ENCODE data around the gene EDARADD. TPM values are rescaled to one million over a fixed set of nuclear protein-coding genes. Genes with fewer than 3 reads are reported as not detected.

Gene EDARADD
- polyA plus RNA-seq, 1 donor (not counting 4 experiments of a cell fraction or from before 2014, with no cell fraction given), result 12.3 TPM

- Histone ChIP-seq H3K27ac (ENCODE audit: control insufficient read depth, insufficient read depth, low read length) (no peak overlapping the region), H3K9me1 (ENCODE audit: control insufficient read depth, extremely low read depth, insufficient read depth, low read length) (no peaks in the 10 kb centered on the region), H3K79me2 (ENCODE audit: control insufficient read depth, insufficient read depth, low read length) (no peaks in the 10 kb centered on the region), H4K20me1 (ENCODE audit: control insufficient read depth, extremely low read depth, insufficient read depth, low read length) (no peaks in the 10 kb centered on the region), H3K9ac (ENCODE audit: control insufficient read depth, extremely low read depth, insufficient read depth, low read length) (no peak overlapping the region), H3K4me3 (ENCODE audit: control insufficient read depth in 2 of 3, extremely low read depth in 1 of 3, insufficient read depth in 2 of 3, low read depth in 1 of 3, low read length in 3 of 3) (no peak overlapping the region), H3K9me3 (ENCODE audit: control insufficient read depth, low read depth, low read length) (no peaks in the 10 kb centered on the region), H3K36me3 (ENCODE audit: control insufficient read depth in 2 of 2, extremely low read depth in 1 of 2, insufficient read depth in 2 of 2, low read length in 2 of 2) (no peaks in the 10 kb centered on the region), H3K4me2 (ENCODE audit: control insufficient read depth, extremely low read depth, insufficient read depth, low read depth, low read length) (no peak overlapping the region), H3K27me3 (ENCODE audit: control insufficient read depth, extremely low read depth, insufficient read depth, low read length) (no peaks in the 10 kb centered on the region), H2AFZ (ENCODE audit: control insufficient read depth, low read length) (peak overlapping the region; percentile 42), H3K4me1 (ENCODE audit: control insufficient read depth, extremely low read depth, insufficient read depth, low read length) (peaks cover 4% of the 10 kb centered on the region)
- DNase-seq (ENCODE audit: low read depth, low spot score) (no peak), FAIRE-seq (no peak)
- no peak for TF ChIP-seq EZH2 (IDR thresholded peaks at IDR 0.05; ENCODE audit: low read length)
- no peak for TF ChIP-seq CTCF (optimal IDR thresholded peaks at IDR 0.05 in 1 of 3, IDR thresholded peaks at IDR 0.05 in 1 of 3, conservative IDR thresholded peaks at IDR 0.05 in 1 of 3; ENCODE audit: extremely low read depth in 1 of 3, insufficient read depth in 2 of 3, low read length in 3 of 3)
- dilution Hi-C loops (cut with MboI; ENCODE audit: extremely low pct_ligation_motif_present, low sequenced_read_pairs), result no loop called here
These were observed 113.1 kb downstream of the EDARADD start for GRCh38 chr1:236507022-236507700.

DNA sequence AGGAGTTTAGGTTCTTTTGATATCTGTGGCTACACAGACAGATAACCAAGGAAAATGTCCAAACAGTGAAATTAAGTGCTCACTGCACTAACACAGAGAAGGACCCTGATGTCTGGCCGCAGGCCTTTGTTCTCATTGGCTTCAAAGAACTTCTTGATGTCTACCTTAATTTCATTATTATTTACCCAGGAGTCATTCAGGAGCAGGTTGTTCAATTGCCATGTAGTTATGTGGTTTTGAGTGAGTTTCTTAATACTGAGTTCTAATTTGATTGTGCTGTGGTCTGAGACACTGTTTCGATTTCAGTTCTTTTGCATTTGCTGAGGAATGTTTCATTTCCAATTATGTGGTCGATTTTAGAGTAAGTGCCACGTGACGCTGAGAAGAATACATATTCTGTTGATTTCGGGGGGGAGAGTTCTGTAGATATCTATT is 114.5 kb downstream of the EDARADD start:
- H4K20me1 ChIP-seq (ENCODE audit: control insufficient read depth, extremely low read depth, insufficient read depth, low read length), result no peaks in the 10 kb centered on the region
- FAIRE-seq (no peak), DNase-seq (ENCODE audit: low read depth, low spot score) (no peak)
- H2AFZ ChIP-seq (ENCODE audit: control insufficient read depth, low read length), result no peak overlapping the region
- dilution Hi-C loops (cut with MboI; ENCODE audit: extremely low pct_ligation_motif_present, low sequenced_read_pairs), result no loop called here
- no peaks in the 10 kb centered on the region for H3K36me3 ChIP-seq (ENCODE audit: control insufficient read depth in 2 of 2, extremely low read depth in 1 of 2, insufficient read depth in 2 of 2, low read length in 2 of 2)
- H3K4me3 ChIP-seq (ENCODE audit: control insufficient read depth in 2 of 3, extremely low read depth in 1 of 3, insufficient read depth in 2 of 3, low read depth in 1 of 3, low read length in 3 of 3), result no peak overlapping the region
- TF ChIP-seq EZH2 (IDR thresholded peaks at IDR 0.05; ENCODE audit: low read length) (no peak), CTCF (optimal IDR thresholded peaks at IDR 0.05 in 1 of 3, IDR thresholded peaks at IDR 0.05 in 1 of 3, conservative IDR thresholded peaks at IDR 0.05 in 1 of 3; ENCODE audit: extremely low read depth in 1 of 3, insufficient read depth in 2 of 3, low read length in 3 of 3) (no peak)
- no peaks in the 10 kb centered on the region for H3K27me3 ChIP-seq (ENCODE audit: control insufficient read depth, extremely low read depth, insufficient read depth, low read length)
- H3K27ac ChIP-seq (ENCODE audit: control insufficient read depth, insufficient read depth, low read length), result no peak overlapping the region
- H3K9me3 ChIP-seq (ENCODE audit: control insufficient read depth, low read depth, low read length), result no peaks in the 10 kb centered on the region
- H3K4me2 ChIP-seq (ENCODE audit: control insufficient read depth, extremely low read depth, insufficient read depth, low read depth, low read length), result no peak overlapping the region
- H3K79me2 ChIP-seq (ENCODE audit: control insufficient read depth, insufficient read depth, low read length), result no peaks in the 10 kb centered on the region
- H3K4me1 ChIP-seq (ENCODE audit: control insufficient read depth, extremely low read depth, insufficient read depth, low read length), result no peaks in the 10 kb centered on the region
- no peaks in the 10 kb centered on the region for H3K9me1 ChIP-seq (ENCODE audit: control insufficient read depth, extremely low read depth, insufficient read depth, low read length)
- no peak overlapping the region for H3K9ac ChIP-seq (ENCODE audit: control insufficient read depth, extremely low read depth, insufficient read depth, low read length)

All from keratinocyte (primary cell).